Dendritic cell treated with granulocyte-macrophage colony-stimulating factor and Interleukin-4, amounts not matched to agents 40 ng/mL and 50 ng/mL, for 4 days (primary cell): ENCODE results near the gene TANK.
"Not testable (repeated sequence)": the region's sequence is repeated elsewhere in the genome, so short reads cannot be mapped to it uniquely, and the experiment has no call there.

Source experiments
- H3K27ac Mint-ChIP-seq: one replicate; pipeline ENCODE4 v1.8.0; 2022; ENCODE audit warnings: mild to moderate bottlenecking, mixed read lengths
- H3K27me3 Mint-ChIP-seq: one replicate; pipeline ENCODE4 v1.8.0; 2022; ENCODE audit warnings: mild to moderate bottlenecking, mixed read lengths
- H3K36me3 Mint-ChIP-seq: one replicate; pipeline ENCODE4 v1.8.0; 2022; ENCODE audit warnings: low read depth, mixed read lengths
- H3K4me1 Mint-ChIP-seq: one replicate; pipeline ENCODE4 v1.8.0; 2022; ENCODE audit warnings: low read depth, mixed read lengths
- H3K4me3 Mint-ChIP-seq: one replicate; pipeline ENCODE4 v1.8.0; 2022; ENCODE audit warnings: mild to moderate bottlenecking, moderate library complexity, mixed read lengths
- H3K9me3 Mint-ChIP-seq: one replicate; pipeline ENCODE4 v1.8.0; 2022; ENCODE audit warnings: mixed read lengths
- intact Hi-C: fragments of 100-400 bp; cut with micrococcal nuclease; formaldehyde crosslinking; loops from one replicate; pipeline ENCODE4 v1.15.0; 2022

TANK gene

GRCh38 chr2:161257123-161257952, 97.1 kb downstream of the TANK start:
- intact Hi-C loops = loop anchor here (10.0 kb wide), 1 partner anchor 687 kb away; no protein-coding TSS in a partner anchor
- H3K9me3 Mint-ChIP-seq = no peaks in the 10 kb centered on the region
- H3K27ac Mint-ChIP-seq = no peak overlapping the region
- H3K4me1 Mint-ChIP-seq = no peaks in the 10 kb centered on the region
- H3K4me3 Mint-ChIP-seq = no peak overlapping the region
- H3K27me3 Mint-ChIP-seq = peaks cover 2% of the 10 kb centered on the region
- no peaks in the 10 kb centered on the region for H3K36me3 Mint-ChIP-seq

DNA sequence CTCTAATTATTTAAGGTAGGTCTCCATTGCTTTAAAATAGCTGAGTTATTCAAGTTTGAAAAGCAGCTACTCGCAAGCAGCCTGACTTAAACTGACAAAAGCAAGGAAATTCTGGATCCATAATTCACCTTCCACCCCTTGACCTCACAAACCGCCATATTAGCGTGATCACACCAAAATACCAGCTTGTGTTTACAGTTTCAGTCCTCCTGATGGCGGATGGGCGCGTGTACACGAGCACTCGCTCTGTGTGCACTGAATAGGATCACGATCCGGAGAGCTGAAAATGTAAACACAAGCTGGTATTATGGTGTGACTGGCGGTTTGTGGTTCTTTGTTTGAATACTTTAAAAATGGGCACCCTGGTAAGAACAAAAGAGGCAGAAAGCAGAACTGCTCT, 105.6 kb downstream of the TANK start:
- no peak overlapping the region for H3K4me3 Mint-ChIP-seq
- no peaks in the 10 kb centered on the region for H3K9me3 Mint-ChIP-seq
- H3K27me3 Mint-ChIP-seq = peaks cover 1% of the 10 kb centered on the region
- no peak overlapping the region for H3K27ac Mint-ChIP-seq
- no peaks in the 10 kb centered on the region for H3K36me3 Mint-ChIP-seq
- H3K4me1 Mint-ChIP-seq = no peaks in the 10 kb centered on the region
- intact Hi-C loops = no loop called here

- peaks cover 1% of the 10 kb centered on the region for H3K27me3 Mint-ChIP-seq
- no peaks in the 10 kb centered on the region for H3K36me3 Mint-ChIP-seq
- intact Hi-C loops = no loop called here
- no peaks in the 10 kb centered on the region for H3K9me3 Mint-ChIP-seq
- no peak overlapping the region for H3K4me3 Mint-ChIP-seq
- H3K27ac Mint-ChIP-seq = no peak overlapping the region
- no peaks in the 10 kb centered on the region for H3K4me1 Mint-ChIP-seq
Measured at GRCh38 chr2:161269111-161269510, 108.9 kb downstream of the TANK start.

DNA sequence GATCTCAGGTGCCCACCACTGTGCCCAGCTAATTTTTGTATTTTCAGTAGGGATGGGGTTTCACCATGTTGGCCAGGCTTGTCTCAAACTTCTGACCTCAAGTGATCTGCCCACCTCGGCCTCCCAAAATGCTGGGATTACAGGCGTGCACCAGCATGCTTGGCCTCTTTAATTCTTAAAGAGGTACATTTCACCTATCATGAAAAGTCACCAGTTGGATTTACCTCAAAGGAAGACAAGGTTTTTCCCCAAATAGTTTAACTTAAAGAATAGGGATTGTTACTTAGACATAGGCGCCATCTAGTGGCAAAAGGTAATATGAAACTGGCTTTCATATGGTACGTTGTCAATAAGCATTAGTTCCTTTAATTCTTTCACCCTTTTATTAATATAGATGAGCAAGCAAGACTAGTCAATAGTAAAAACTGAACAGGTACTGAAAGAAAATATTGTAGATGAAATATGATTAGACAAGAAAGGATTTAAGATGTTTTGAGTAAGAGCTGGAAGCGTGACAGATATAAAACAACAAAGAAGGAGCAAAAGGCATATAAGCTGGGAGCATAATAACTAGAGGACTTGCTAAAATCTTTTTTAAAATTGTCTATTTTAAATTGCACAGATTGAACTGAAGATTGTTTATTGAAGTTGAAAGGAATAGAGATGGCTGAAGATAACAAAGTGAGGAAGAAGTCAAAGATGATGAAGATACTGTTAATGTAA, 113.0 kb downstream of the TANK start:
- Mint-ChIP-seq H3K27me3 (no peaks in the 10 kb centered on the region), H3K27ac (no peak overlapping the region), H3K36me3 (no peaks in the 10 kb centered on the region), H3K4me1 (no peaks in the 10 kb centered on the region), H3K4me3 (no peak overlapping the region), H3K9me3 (no peaks in the 10 kb centered on the region)
- intact Hi-C loops = loop anchor here (2.0 to 5.0 kb wide), 2 partner anchors 54 to 211 kb away; no protein-coding TSS in a partner anchor

- H3K36me3 Mint-ChIP-seq, H3K4me3 Mint-ChIP-seq, H3K9me3 Mint-ChIP-seq, intact Hi-C loops, H3K4me1 Mint-ChIP-seq, H3K27me3 Mint-ChIP-seq, H3K27ac Mint-ChIP-seq: not testable (repeated sequence)
Measured at GRCh38 chr2:161278564-161279229, 118.5 kb downstream of the TANK start.

DNA sequence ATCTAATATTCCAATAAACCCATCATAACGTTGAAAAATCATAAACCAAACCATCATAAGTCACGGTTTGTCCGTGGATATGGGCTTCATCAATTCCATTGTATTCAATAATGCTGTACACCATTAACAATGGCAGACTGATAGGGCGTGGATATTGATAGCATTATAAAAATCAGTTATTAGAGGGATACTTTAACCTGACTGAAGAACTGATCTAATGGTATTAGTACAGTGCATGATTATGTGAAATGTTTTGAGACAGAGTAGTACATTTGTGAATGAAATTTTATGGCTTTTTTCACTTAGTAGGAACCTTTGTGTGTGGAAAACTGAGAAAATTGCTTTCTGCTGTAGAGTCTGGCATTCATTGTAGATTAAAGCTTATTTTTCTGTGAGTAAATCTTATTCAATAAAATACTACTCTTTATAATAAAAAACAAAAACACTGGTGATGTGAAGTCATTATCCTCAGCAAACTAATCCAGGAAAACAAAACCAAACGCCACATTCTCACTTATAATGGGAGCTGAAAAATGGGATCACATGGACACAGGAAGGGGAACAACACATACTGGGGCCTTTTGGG, 119.1 kb downstream of the TANK start:
- H3K4me3 Mint-ChIP-seq, H3K27ac Mint-ChIP-seq, H3K36me3 Mint-ChIP-seq, H3K4me1 Mint-ChIP-seq, H3K27me3 Mint-ChIP-seq, H3K9me3 Mint-ChIP-seq, intact Hi-C loops: not testable (repeated sequence)

DNA sequence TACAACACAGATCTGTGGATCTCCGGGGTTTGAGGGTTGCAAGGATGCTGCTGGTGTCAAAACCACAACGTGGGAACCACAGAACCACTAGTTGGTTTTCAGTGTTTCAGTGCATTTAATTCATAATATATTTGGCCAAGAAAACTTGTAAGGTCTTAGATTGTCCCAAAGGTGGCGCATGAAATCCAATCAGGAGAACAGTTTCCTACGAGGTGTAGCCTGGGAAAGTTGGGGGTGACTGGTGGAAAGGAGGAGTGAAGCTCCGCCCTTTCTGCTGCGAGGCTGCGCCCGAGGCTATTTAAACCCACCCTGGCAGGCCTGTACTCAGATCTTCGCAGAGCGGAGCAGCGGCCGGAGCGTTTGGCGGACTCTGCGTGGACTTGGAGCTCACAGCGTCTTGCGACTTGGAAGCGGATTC, 120.7 kb downstream of the TANK start:
- H3K4me1 Mint-ChIP-seq, H3K27ac Mint-ChIP-seq, intact Hi-C loops, H3K4me3 Mint-ChIP-seq, H3K36me3 Mint-ChIP-seq, H3K9me3 Mint-ChIP-seq, H3K27me3 Mint-ChIP-seq: not testable (repeated sequence)

DNA sequence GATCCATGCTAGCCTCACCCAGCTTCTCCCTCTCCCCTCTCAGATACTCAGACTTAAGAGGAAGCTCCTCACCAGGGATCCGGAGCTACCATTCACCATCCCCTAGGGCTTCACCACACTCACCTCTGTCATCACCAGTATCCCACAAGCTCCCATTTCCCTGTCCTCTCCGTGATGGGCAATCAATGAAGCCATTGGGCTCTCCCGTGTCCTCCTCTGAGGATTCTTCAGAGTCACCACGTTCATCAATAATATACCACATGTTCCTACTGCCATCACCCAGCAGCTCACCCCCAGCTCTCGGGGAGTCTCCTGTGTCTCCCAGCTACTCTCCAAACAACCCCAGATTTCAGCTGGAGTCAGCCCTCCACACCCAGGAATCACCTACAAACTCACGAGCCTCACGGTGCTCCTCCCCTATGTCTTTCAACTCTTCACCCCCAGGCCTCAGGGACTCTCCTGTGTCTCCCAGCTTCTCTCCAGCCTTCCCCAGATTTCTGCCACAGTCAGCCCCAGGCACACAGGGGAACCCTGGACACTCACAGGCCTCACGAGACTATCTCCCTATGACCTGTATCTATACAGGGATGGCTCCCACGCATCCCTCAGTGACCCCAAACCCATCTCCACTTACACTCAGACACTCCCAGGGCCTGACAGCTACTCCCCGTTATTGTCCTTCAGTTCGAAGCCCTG, 121.5 kb downstream of the TANK start:
- intact Hi-C loops, H3K36me3 Mint-ChIP-seq, H3K9me3 Mint-ChIP-seq, H3K4me3 Mint-ChIP-seq, H3K27me3 Mint-ChIP-seq, H3K27ac Mint-ChIP-seq, H3K4me1 Mint-ChIP-seq: not testable (repeated sequence)

GRCh38 chr2:161282311-161282644, 122.0 kb downstream of the TANK start:
- intact Hi-C loops, H3K4me1 Mint-ChIP-seq, H3K4me3 Mint-ChIP-seq, H3K36me3 Mint-ChIP-seq, H3K27me3 Mint-ChIP-seq, H3K27ac Mint-ChIP-seq, H3K9me3 Mint-ChIP-seq: not testable (repeated sequence)

DNA sequence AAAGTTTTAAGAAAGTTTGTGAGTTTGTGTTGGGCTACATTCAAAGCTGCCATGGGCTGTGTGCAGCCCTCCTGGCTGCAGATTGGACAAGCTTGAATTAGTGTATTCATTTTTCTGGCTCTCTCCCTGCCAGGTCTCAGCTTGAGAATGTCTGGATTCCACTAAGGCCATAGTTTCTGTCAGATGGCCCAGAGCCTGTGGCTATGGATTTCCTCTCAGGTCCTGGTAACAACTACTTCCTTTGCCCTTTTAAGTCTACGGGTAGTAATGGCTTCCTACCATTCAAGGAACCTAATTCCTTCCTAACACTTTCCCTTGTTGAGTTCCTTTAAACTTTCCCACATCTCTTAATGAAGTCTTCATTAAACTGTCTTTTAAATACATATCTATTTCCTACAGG, 123.7 kb downstream of the TANK start:
- Mint-ChIP-seq H3K36me3 (no peaks in the 10 kb centered on the region), H3K27me3 (no peaks in the 10 kb centered on the region), H3K27ac (no peak overlapping the region), H3K4me1 (no peaks in the 10 kb centered on the region), H3K4me3 (no peak overlapping the region), H3K9me3 (no peaks in the 10 kb centered on the region)
- intact Hi-C loops = no loop called here
